GM23338 (cell line): ENCODE data around the gene RAB13. TPM values are rescaled to one million over a fixed set of nuclear protein-coding genes. Genes with fewer than 3 reads are reported as not detected.
A peak's percentile ranks its signal among the peaks of the same experiment; 100 is the strongest.

Experiments used
- ATAC-seq: fragments of 200-7000 bp; cut with Tn5 transposase; 3 replicates; pipeline ENCODE4 v1.9.1; 2020
- DNase-seq: peaks from one replicate; pipeline ENCODE4 v3.0.0-alpha.2; 2015; ENCODE audit warnings: low spot score
- H2AFZ ChIP-seq: fragments of 200-600 bp; sonication (generic); 2 replicates; pipeline ENCODE4 v1.8.0; 2016; ENCODE audit warnings: antibody characterized with exemption, mild to moderate bottlenecking, moderate library complexity
- H3F3A ChIP-seq: fragments of 200-600 bp; sonication (generic); replicated peaks from 2 replicates; pipeline ENCODE4 v1.8.0; 2017; ENCODE audit warnings: antibody characterized with exemption, mixed run types, low read depth
- H3K27ac ChIP-seq: fragments of 200-600 bp; sonication (generic); 2 replicates; pipeline ENCODE4 v1.6.1; 2016; ENCODE audit warnings: low read depth
- H3K27me3 ChIP-seq: fragments of 200-600 bp; sonication (generic); 2 replicates; pipeline ENCODE4 v1.8.0; 2016; ENCODE audit warnings: mild to moderate bottlenecking, mixed run types, moderate library complexity; ENCODE audit not compliant: insufficient read depth
- H3K36me3 ChIP-seq: fragments of 200-600 bp; sonication (generic); 2 replicates; pipeline ENCODE4 v1.8.0; 2016; ENCODE audit warnings: mild to moderate bottlenecking; ENCODE audit not compliant: insufficient read depth
- H3K4me1 ChIP-seq: fragments of 200-600 bp; sonication (generic); 2 replicates; pipeline ENCODE4 v1.8.0; 2016; ENCODE audit warnings: mild to moderate bottlenecking, moderate library complexity; ENCODE audit not compliant: insufficient read depth
- H3K4me2 ChIP-seq: fragments of 200-600 bp; sonication (generic); 2 replicates; pipeline ENCODE4 v1.7.1; 2017; ENCODE audit warnings: mixed run types
- H3K4me3 ChIP-seq: fragments of 200-600 bp; sonication (generic); 2 replicates; pipeline ENCODE4 v1.6.1; 2016; ENCODE audit warnings: mixed run types
- H3K79me2 ChIP-seq: fragments of 200-600 bp; sonication (generic); replicated peaks from 2 replicates; pipeline ENCODE4 v1.8.0; 2017; ENCODE audit warnings: mild to moderate bottlenecking; ENCODE audit not compliant: insufficient read depth
- H3K9me2 ChIP-seq: fragments of 200-600 bp; sonication (generic); 2 replicates; pipeline ENCODE4 v1.8.0; 2017; ENCODE audit not compliant: insufficient read depth
- H4K20me1 ChIP-seq: fragments of 200-600 bp; sonication (generic); replicated peaks from 2 replicates; pipeline ENCODE4 v1.8.0; 2017; ENCODE audit warnings: mild to moderate bottlenecking; ENCODE audit not compliant: insufficient read depth
- H3K27ac Mint-ChIP-seq: 2 replicates; pipeline ENCODE4 v1.8.0; 2020; ENCODE audit warnings: inconsistent platforms, mild to moderate bottlenecking, moderate library complexity, mixed read lengths
- H3K27me3 Mint-ChIP-seq: 3 replicates; pipeline ENCODE4 v1.8.0; 2022; ENCODE audit warnings: low read depth, mild to moderate bottlenecking, moderate library complexity, mixed read lengths, inconsistent platforms; ENCODE audit not compliant: insufficient read depth, poor library complexity
- H3K36me3 Mint-ChIP-seq: 3 replicates; pipeline ENCODE4 v1.8.0; 2021; ENCODE audit warnings: low read depth, mild to moderate bottlenecking, inconsistent platforms, moderate library complexity, mixed read lengths
- H3K4me1 Mint-ChIP-seq: 3 replicates; pipeline ENCODE4 v1.8.0; 2020; ENCODE audit warnings: mild to moderate bottlenecking, inconsistent platforms, mixed read lengths
- H3K4me3 Mint-ChIP-seq: 3 replicates; pipeline ENCODE4 v1.8.0; 2021; ENCODE audit warnings: moderate library complexity, mild to moderate bottlenecking, inconsistent platforms, mixed read lengths
- H3K9me3 Mint-ChIP-seq: 3 replicates; pipeline ENCODE4 v1.8.0; 2020; ENCODE audit warnings: moderate library complexity, mild to moderate bottlenecking, inconsistent platforms, mixed read lengths
- CREB1 ChIP-seq: fragments of 250-450 bp; sonication (Bioruptor Pico); IDR thresholded peaks from 2 replicates; pipeline ENCODE4 v1.5.0; 2020; ENCODE audit warnings: low read depth, mild to moderate bottlenecking, moderate library complexity
- CTCF ChIP-seq, 2 experiments: fragments of 200-600 bp in 1 of 2; sonication (generic) in 1 of 2; conservative IDR thresholded peaks; 2 replicates each; pipeline versions ENCODE4 v1.5.1 to v1.6.1; 2016 to 2017; ENCODE audit warnings: antibody characterized with exemption in 2 of 2, low read depth in 2 of 2, mild to moderate bottlenecking in 2 of 2, moderate library complexity in 1 of 2
- ETS1 ChIP-seq: IDR thresholded peaks from 2 replicates; pipeline ENCODE4 v1.6.1; 2016; ENCODE audit warnings: antibody characterized with exemption
- EZH2 ChIP-seq: fragments of 200-600 bp; sonication (generic); IDR thresholded peaks from one replicate; pipeline ENCODE4 v1.8.0; 2017; ENCODE audit warnings: antibody characterized with exemption, mild to moderate bottlenecking, low read depth; ENCODE audit not compliant: unreplicated experiment
- EZH2phosphoT487 ChIP-seq: fragments of 200-600 bp; sonication (generic); IDR thresholded peaks from one replicate; pipeline ENCODE4 v1.8.1; 2018; ENCODE audit warnings: antibody characterized with exemption; ENCODE audit not compliant: unreplicated experiment
- JUNB ChIP-seq: IDR thresholded peaks from one replicate; pipeline ENCODE4 v1.6.1; 2016; ENCODE audit warnings: antibody characterized with exemption; ENCODE audit not compliant: unreplicated experiment
- NANOG ChIP-seq: IDR thresholded peaks from 2 replicates; pipeline ENCODE4 v1.6.1; 2016; ENCODE audit warnings: antibody characterized with exemption, borderline replicate concordance
- POLR2AphosphoS5 ChIP-seq: IDR thresholded peaks from 2 replicates; pipeline ENCODE4 v1.6.1; 2016; ENCODE audit warnings: antibody characterized with exemption, low read depth
- REST ChIP-seq: IDR thresholded peaks from one replicate; pipeline ENCODE4 v1.6.1; 2018; ENCODE audit warnings: antibody characterized with exemption; ENCODE audit not compliant: unreplicated experiment
- STAT1 ChIP-seq: IDR thresholded peaks from one replicate; pipeline ENCODE4 v1.6.1; 2016; ENCODE audit warnings: antibody characterized with exemption; ENCODE audit not compliant: unreplicated experiment
- ZNF114 ChIP-seq: fragments of 250-450 bp; sonication (Bioruptor Pico); IDR thresholded peaks from 2 replicates; pipeline ENCODE4 v1.5.0; 2020; ENCODE audit warnings: mild to moderate bottlenecking, moderate library complexity
- ZNF331 ChIP-seq: fragments of 250-450 bp; sonication (Bioruptor Pico); IDR thresholded peaks from 2 replicates; pipeline ENCODE4 v1.5.0; 2020; ENCODE audit warnings: low read depth, mild to moderate bottlenecking, moderate library complexity
- ZNF462 ChIP-seq: fragments of 250-450 bp; sonication (Bioruptor Pico); IDR thresholded peaks from 2 replicates; pipeline ENCODE4 v1.5.0; 2020; ENCODE audit warnings: mild to moderate bottlenecking, moderate library complexity
- polyA plus RNA-seq: library from polyadenylated mRNA; unstranded; fragments of >200 nt; fragmentation: Nextera tagmentation; extraction: Ambion mirVana; gene quantifications from 2 replicates; pipeline ENCODE4 v1.2.1, GENCODE V29; 2016
- total RNA-seq: library from RNA; depleted of rRNA; stranded (reverse); fragments of >200 nt; shearing (Covaris generic); gene quantifications from 2 replicates; pipeline ENCODE4 v1.2.3, GENCODE V29; 2014

The RAB13 gene
- total and polyA plus RNA-seq, 2 experiments from 2014 or later = 38.6 to 171 TPM

- TF ChIP-seq JUNB (no peak), NANOG (no peak), ZNF331 (CRISPR knock-in tag) (no peak), CREB1 (CRISPR knock-in tag) (no peak), POLR2AphosphoS5 (no peak), ETS1 (no peak), EZH2 (no peak), ZNF462 (CRISPR knock-in tag) (no peak), CTCF (conservative IDR thresholded peaks at IDR 0.05; ENCODE audit: low read depth in 2 of 2) (no peak), ZNF114 (CRISPR knock-in tag) (no peak), STAT1 (no peak), REST (no peak), EZH2phosphoT487 (no peak)
- H3K27me3 ChIP-seq = no peaks in the 10 kb centered on the region
- Mint-ChIP-seq H3K9me3 (no peaks in the 10 kb centered on the region), H3K27ac (peak overlapping the region; percentile 97; the same call in 1 of the 2 replicates), H3K27me3 (peaks cover 12% of the 10 kb centered on the region), H3K4me3 (peak overlapping the region; percentile 97), H3K4me1 (peaks cover 20% of the 10 kb centered on the region), H3K36me3 (peaks cover 74% of the 10 kb centered on the region)
- no peak for DNase-seq
- H3K4me1 ChIP-seq = no peaks in the 10 kb centered on the region
- H3K79me2 ChIP-seq = peaks cover 18% of the 10 kb centered on the region
- peak overlapping the region; percentile 88 for H2AFZ ChIP-seq
- no peaks in the 10 kb centered on the region; the same call in 1 of the 2 replicates for H4K20me1 ChIP-seq
- peak overlapping the region; percentile 99 for H3K4me3 ChIP-seq
- H3K9me2 ChIP-seq = no peaks in the 10 kb centered on the region
- peaks cover 36% of the 10 kb centered on the region for H3F3A ChIP-seq
- H3K36me3 ChIP-seq = peaks cover 29% of the 10 kb centered on the region
- no peak for ATAC-seq
- peak overlapping the region; percentile 4; the same call in 1 of the 2 replicates for H3K27ac ChIP-seq
- H3K4me2 ChIP-seq = peak overlapping the region; percentile 91
Measured at GRCh38 chr1:153978274-153978909, 7.7 kb downstream of the RAB13 start.
